Endothelial cell of umbilical vein (primary cell): ENCODE measurements around the gene HEATR3.

Experiments used
- EZH2 ChIP-seq: IDR thresholded peaks from 2 replicates; pipeline ENCODE4 v1.6.1; 2012; ENCODE audit warnings: borderline replicate concordance, low read depth, mild to moderate bottlenecking, moderate library complexity, low read length, inconsistent platforms; ENCODE audit not compliant: severe bottlenecking
- MAX ChIP-seq: IDR thresholded peaks from 2 replicates; pipeline ENCODE4 v1.6.1; 2011; ENCODE audit not compliant: insufficient read depth, insufficient read length
- MYC ChIP-seq: IDR thresholded peaks from one replicate; pipeline ENCODE4 v1.6.1; 2011; ENCODE audit warnings: mild to moderate bottlenecking, low read depth, low read length
- POLR2A ChIP-seq: IDR thresholded peaks from 2 replicates; pipeline ENCODE4 v1.6.1; 2012; ENCODE audit warnings: low read depth, mild to moderate bottlenecking, control low read depth, low read length
- POLR2AphosphoS5 ChIP-seq: IDR thresholded peaks from 2 replicates; pipeline ENCODE4 v1.6.1; 2012; ENCODE audit warnings: low read depth, mild to moderate bottlenecking, control low read depth, low read length, moderate library complexity; ENCODE audit not compliant: insufficient read depth
- TF ChIP-seq, protein P1 (sequence below), 2 donors: IDR thresholded peaks; 1 replicate in 1 of 2; 2 replicates in 1 of 2; pipeline ENCODE4 v1.5.1; 2011; ENCODE audit warnings: low read length in 2 of 2, mild to moderate bottlenecking in 2 of 2, moderate library complexity in 2 of 2, control low read depth in 1 of 2, inconsistent platforms in 1 of 2, low read depth in 1 of 2; ENCODE audit not compliant: insufficient read depth in 1 of 2; ENCODE audit errors: extremely low read depth in 1 of 2

GRCh38 chr16:50136399-50136798 is 70.6 kb downstream of the HEATR3 start:
- TF ChIP-seq, protein P1, sequence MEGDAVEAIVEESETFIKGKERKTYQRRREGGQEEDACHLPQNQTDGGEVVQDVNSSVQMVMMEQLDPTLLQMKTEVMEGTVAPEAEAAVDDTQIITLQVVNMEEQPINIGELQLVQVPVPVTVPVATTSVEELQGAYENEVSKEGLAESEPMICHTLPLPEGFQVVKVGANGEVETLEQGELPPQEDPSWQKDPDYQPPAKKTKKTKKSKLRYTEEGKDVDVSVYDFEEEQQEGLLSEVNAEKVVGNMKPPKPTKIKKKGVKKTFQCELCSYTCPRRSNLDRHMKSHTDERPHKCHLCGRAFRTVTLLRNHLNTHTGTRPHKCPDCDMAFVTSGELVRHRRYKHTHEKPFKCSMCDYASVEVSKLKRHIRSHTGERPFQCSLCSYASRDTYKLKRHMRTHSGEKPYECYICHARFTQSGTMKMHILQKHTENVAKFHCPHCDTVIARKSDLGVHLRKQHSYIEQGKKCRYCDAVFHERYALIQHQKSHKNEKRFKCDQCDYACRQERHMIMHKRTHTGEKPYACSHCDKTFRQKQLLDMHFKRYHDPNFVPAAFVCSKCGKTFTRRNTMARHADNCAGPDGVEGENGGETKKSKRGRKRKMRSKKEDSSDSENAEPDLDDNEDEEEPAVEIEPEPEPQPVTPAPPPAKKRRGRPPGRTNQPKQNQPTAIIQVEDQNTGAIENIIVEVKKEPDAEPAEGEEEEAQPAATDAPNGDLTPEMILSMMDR (IDR thresholded peaks at IDR 0.05; ENCODE audit: extremely low read depth in 1 of 2, insufficient read depth in 1 of 2, low read depth in 1 of 2, low read length in 2 of 2) = peak in 1 of 2 donors; percentile 2
- TF ChIP-seq EZH2 = no peak
- no peak for TF ChIP-seq POLR2AphosphoS5
- TF ChIP-seq POLR2A = no peak
- no peak for TF ChIP-seq MAX
- no peak for TF ChIP-seq MYC
